HUES64 (cell line): ENCODE results near the gene PURB.
"Not testable (repeated sequence)": the region's sequence is repeated elsewhere in the genome, so short reads cannot be mapped to it uniquely, and the experiment has no call there.

Experiments
- H3K27ac ChIP-seq: 2 replicates; pipeline ENCODE4 v1.7.0; 2013; ENCODE audit warnings: low read depth, low read length, inconsistent platforms
- H3K27me3 ChIP-seq: 2 replicates; pipeline ENCODE4 v1.6.1; 2013; ENCODE audit warnings: mild to moderate bottlenecking, low read length; ENCODE audit not compliant: insufficient read depth
- H3K36me3 ChIP-seq: 2 replicates; pipeline ENCODE4 v1.6.1; 2013; ENCODE audit warnings: mild to moderate bottlenecking, low read length; ENCODE audit not compliant: insufficient read depth
- H3K4me1 ChIP-seq: 2 replicates; pipeline ENCODE4 v1.6.1; 2013; ENCODE audit warnings: mild to moderate bottlenecking, low read length, moderate library complexity; ENCODE audit not compliant: insufficient read depth
- H3K4me3 ChIP-seq: 2 replicates; pipeline ENCODE4 v1.5.1; 2013; ENCODE audit warnings: mild to moderate bottlenecking, low read length, moderate library complexity
- H3K9ac ChIP-seq: 2 replicates; pipeline ENCODE4 v1.6.1; 2013; ENCODE audit warnings: mild to moderate bottlenecking, low read depth, low read length
- H3K9me3 ChIP-seq: 2 replicates; pipeline ENCODE4 v1.6.1; 2013; ENCODE audit warnings: low read depth, low read length; ENCODE audit not compliant: insufficient read depth
- WGBS: fragments of 150-250, 120-280 bp; methylation state at CpG from one replicate; pipeline ENCODE4 v1.1.7; 2013; ENCODE audit warnings: missing lambda C conversion rate; 5-methylcytosine and 5-hydroxymethylcytosine counted together

Gene PURB

DNA sequence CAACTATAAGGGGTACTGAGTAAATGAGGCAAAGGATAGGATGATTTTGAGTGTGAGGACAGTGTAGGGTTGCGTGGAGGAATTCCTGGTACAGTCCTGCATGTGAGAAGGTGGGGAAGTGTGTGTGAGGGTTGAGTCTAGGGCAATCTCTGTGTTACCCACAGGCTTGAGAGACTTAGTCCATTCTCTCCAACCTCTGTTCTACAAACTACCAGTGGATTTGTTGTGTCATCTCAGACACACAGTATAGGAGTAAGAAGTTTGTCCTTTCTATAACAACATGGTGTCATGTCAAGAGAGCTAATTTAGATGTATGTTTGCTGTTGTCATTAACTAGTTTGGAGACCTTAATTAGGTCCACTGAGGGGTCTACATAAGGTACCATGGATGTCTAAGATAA is 12.5 kb downstream of the PURB start:
- Histone ChIP-seq H3K36me3 (no peaks in the 10 kb centered on the region), H3K9me3 (peaks cover 13% of the 10 kb centered on the region; the same call in 1 of the 2 replicates), H3K27me3 (no peaks in the 10 kb centered on the region), H3K4me3 (no peak overlapping the region), H3K9ac (no peak overlapping the region), H3K4me1 (no peaks in the 10 kb centered on the region), H3K27ac (no peak overlapping the region)
- 89% methylated on average over 1 of the region's 1 CpG for WGBS

DNA sequence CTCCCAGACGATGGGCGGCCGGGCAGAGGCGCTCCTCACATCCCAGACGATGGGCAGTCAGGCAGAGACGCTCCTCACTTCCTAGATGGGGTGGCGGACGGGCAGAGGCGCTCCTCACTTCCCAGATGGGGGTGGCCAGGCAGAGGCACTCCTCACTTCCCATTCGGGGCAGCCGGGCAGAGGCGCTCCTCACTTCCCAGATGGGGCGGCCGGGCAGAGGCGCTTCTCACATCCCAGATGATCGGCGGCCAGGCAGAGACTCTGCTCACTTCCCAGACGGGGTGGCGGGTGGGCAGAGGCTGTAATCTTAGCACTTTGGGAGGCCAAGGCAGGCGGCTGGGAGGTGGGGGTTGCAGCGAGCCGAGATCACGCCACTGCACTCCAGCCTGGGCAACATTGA is 13.4 kb downstream of the PURB start:
- H3K4me3 ChIP-seq, H3K27ac ChIP-seq, H3K4me1 ChIP-seq, H3K9ac ChIP-seq, H3K36me3 ChIP-seq, H3K27me3 ChIP-seq: not testable (repeated sequence)
- H3K9me3 ChIP-seq, result peaks cover 13% of the 10 kb centered on the region; the same call in 1 of the 2 replicates
- WGBS, result 96% methylated on average over 23 of the region's 23 CpGs

DNA sequence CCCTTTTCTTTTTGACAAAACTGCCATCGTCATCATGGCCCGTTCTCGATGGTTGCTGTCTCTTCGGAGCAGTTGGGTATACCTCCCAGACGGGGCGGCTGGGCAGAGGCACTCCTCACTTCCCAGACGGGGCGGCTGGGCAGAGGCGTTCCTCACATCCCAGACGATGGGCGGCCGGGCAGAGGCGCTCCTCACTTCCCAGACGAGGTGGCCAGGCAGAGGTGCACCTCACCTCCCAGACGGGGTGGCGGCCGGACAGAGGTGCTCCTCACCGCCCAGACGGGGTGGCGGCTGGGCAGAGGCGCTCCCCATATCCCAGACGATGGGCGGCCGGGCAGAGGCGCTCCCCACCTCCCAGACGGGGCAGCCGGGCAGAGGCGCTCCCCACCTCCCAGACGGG is 14.6 kb downstream of the PURB start:
- H3K36me3 ChIP-seq, H3K4me3 ChIP-seq, H3K27ac ChIP-seq, H3K4me1 ChIP-seq, H3K9ac ChIP-seq, H3K27me3 ChIP-seq: not testable (repeated sequence)
- 92% methylated on average over 27 of the region's 29 CpGs for WGBS
- peaks cover 13% of the 10 kb centered on the region; the same call in 1 of the 2 replicates for H3K9me3 ChIP-seq

DNA sequence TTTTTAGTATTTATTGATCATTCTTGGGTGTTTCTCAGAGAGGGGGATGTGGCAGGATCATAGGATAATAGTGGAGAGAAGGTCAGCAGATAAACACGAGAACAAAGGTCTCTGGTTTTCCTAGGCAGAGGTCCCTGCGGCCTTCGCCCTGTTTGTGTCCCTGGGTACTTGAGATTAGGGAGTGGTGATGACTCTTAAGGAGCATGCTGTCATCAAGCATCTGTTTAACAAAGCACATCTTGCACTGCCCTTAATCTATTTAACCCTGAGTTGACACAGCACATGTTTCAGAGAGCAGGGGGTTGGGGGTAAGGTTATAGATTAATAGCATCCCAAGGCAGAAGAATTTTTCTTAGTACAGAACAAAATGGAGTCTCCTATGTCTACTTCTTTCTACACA is 15.0 kb downstream of the PURB start:
- H3K27ac ChIP-seq, H3K4me3 ChIP-seq, H3K36me3 ChIP-seq, H3K9ac ChIP-seq, H3K27me3 ChIP-seq, H3K4me1 ChIP-seq: not testable (repeated sequence)
- peaks cover 13% of the 10 kb centered on the region; the same call in 1 of the 2 replicates for H3K9me3 ChIP-seq
- 96% methylated on average over 3 of the region's 3 CpGs for WGBS

DNA sequence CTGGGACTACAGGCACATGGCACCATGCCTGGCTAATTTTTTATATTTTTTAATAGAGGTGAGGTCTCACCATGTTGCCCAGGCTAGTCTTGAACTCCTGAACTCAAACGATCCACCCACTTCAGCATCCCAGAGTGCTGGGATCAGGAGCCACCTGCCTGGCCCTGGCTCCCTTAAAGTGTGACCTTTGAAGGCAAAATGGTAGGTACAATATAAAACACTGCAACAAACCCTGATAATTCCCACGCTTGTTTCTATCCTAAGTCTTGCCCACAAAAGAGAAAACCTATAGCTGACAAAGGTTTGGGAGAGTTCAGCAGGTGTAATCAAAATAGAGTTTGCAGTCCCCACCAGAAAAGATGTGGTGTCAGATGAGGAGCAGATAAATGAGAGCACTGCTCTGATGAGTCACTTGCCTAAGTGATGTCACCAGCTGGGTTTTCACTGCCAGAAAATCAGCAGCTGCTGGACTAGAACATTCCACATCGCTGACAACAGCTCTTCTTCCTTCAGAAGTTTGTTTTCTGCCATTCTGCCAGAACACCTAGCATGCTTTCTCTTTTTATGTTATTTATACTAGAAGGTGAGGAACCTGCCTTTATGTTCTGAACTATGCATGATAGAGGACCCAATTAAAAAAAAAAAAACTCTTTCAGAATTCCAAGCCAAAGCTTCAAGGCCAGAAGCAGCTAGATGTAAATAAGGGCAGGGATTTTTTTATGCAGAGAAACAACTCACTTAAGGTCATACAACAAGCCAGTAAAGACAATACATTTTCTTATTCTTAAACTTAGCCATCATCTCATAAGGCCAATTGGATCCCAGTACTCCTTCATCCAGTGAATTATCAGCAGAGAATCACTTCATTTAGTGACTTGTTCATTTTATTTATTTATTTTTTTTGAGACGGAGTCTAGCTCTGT is 18.0 kb downstream of the PURB start:
- H3K27ac ChIP-seq, result no peak overlapping the region
- no peaks in the 10 kb centered on the region for H3K36me3 ChIP-seq
- no peak overlapping the region for H3K4me3 ChIP-seq
- no peak overlapping the region for H3K9ac ChIP-seq
- H3K4me1 ChIP-seq, result no peaks in the 10 kb centered on the region
- H3K9me3 ChIP-seq, result peaks cover 7% of the 10 kb centered on the region; the same call in 1 of the 2 replicates
- 75% methylated on average over 4 of the region's 4 CpGs for WGBS
- H3K27me3 ChIP-seq, result no peaks in the 10 kb centered on the region

DNA sequence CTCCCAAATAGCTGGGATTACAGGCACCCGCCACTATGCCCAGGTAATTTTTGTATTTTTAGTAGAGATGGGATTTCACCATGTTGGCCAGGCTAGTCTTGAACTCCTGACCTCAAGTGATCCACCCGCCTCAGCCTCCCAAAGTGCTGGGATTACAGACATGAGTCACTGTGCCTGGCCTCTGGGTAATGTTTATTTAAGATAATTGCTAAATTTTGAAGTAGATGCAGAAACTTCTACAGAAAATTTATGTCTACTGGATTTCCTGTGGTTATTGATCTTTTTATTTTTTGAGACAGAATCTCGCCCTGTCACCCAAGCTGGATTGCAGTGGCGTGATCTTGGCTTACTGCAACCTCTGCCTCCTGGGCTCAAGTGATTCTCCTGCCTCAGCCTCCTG is 23.4 kb downstream of the PURB start:
- H3K36me3 ChIP-seq, H3K4me3 ChIP-seq, H3K27me3 ChIP-seq, H3K4me1 ChIP-seq, H3K9me3 ChIP-seq, H3K9ac ChIP-seq, H3K27ac ChIP-seq: not testable (repeated sequence)
- 87% methylated on average over 4 of the region's 4 CpGs for WGBS

DNA sequence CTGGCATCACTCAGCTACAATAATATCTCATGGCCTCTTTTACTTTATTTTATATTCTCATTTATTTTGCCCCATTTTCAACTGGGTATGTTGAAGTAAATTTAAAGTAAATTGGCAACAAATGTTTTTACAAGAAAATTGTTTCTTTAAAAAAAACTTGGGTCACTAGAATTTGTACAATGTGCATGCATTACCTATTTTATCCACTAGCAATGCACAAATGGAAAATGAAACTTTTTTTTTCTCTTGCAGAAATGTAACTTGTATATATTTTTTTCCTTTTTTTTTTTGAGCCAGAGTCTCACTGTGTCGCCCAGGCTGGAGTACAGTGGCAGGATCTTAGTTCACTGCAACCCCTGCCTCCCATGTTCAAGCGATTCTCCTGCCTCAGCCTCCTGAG is 27.2 kb downstream of the PURB start:
- Histone ChIP-seq H3K36me3 (no peaks in the 10 kb centered on the region), H3K9ac (no peak overlapping the region), H3K9me3 (no peaks in the 10 kb centered on the region), H3K27me3 (no peaks in the 10 kb centered on the region), H3K4me1 (no peaks in the 10 kb centered on the region), H3K27ac (no peak overlapping the region), H3K4me3 (no peak overlapping the region)
- WGBS, result 90% methylated on average over 2 of the region's 2 CpGs

DNA sequence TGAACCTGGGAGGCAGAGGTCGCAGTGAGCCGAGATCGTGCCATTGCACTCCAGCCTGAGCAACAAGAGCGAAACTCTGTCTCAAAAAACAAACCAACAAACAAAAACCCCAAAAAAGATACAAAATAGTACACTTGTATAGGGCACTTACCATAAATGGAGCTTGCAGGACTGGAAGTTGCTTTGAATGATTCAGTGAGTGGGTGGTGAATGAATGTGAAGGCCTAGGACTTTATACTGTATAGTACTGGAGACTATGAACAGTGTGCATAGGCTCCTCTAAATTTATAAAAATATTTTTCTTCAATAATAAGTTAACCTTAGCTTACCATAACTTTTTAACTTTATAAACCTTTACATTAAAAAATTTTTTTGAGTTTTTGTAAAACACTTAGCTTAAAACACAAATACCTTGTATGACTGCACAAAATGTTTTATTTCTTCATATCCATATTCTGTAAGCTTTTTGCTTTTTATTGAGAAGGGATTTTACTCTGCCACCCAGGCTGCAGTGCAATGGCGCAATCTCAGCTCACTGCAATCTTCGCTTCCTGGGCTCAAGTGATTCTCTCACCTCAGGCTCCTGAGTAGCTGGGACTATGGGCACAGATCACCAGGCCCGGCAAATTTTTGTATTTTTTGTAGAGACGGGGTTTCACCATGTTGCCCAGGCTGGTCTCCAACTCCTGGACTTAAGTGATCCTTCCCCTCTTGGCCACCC is 30.5 kb downstream of the PURB start:
- H3K4me1 ChIP-seq, result no peaks in the 10 kb centered on the region
- no peaks in the 10 kb centered on the region for H3K9me3 ChIP-seq
- no peak overlapping the region for H3K9ac ChIP-seq
- H3K27ac ChIP-seq, result no peak overlapping the region
- H3K36me3 ChIP-seq, result no peaks in the 10 kb centered on the region
- no peak overlapping the region for H3K4me3 ChIP-seq
- WGBS, result 92% methylated on average over 8 of the region's 8 CpGs
- H3K27me3 ChIP-seq, result no peaks in the 10 kb centered on the region

DNA sequence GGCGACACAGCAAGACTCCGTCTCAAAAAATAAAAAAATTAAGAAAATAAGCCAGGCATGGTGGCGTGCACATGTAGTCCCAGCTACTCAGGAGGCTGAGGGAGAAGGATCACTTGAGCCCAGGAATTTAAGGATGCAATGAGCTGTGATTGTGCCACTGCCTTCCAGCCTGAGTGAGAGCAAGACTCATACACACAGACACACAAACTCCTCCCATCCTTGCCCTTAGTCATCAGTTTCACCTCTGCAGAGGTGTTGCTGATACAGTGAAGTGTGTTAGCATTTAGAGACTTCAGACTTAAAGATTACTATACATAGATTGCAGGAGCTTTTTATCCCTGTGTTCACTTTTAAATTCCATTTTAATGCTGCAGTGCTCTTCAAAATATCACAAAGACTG is 31.9 kb downstream of the PURB start:
- Histone ChIP-seq H3K4me3 (no peak overlapping the region), H3K9ac (no peak overlapping the region), H3K27ac (no peak overlapping the region), H3K4me1 (no peaks in the 10 kb centered on the region), H3K27me3 (no peaks in the 10 kb centered on the region), H3K36me3 (no peaks in the 10 kb centered on the region), H3K9me3 (no peaks in the 10 kb centered on the region)
- 91% methylated on average over 3 of the region's 3 CpGs for WGBS

DNA sequence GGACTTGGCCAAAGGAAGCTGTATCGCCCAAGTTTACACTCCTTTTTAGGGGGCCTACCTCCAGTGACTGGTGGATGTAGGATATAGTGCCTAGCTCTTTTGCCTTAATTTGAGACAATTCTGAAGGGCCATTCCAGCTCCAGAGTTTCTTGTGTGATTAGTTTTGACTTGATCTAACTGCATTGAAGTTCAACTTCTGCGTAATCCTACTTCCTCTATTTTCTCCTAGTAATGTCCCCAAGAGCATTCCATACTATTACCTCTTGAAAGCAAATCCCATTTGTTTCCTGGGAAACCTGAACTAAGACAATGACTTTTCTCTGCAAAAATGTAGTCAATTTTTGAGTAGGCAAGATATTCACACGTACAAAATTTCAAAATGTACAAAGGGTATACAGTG is 32.7 kb downstream of the PURB start:
- Histone ChIP-seq H3K27ac (no peak overlapping the region), H3K27me3 (no peaks in the 10 kb centered on the region), H3K4me1 (no peaks in the 10 kb centered on the region), H3K36me3 (no peaks in the 10 kb centered on the region), H3K9ac (no peak overlapping the region), H3K9me3 (no peaks in the 10 kb centered on the region), H3K4me3 (no peak overlapping the region)
- WGBS, result 95% methylated on average over 3 of the region's 3 CpGs

DNA sequence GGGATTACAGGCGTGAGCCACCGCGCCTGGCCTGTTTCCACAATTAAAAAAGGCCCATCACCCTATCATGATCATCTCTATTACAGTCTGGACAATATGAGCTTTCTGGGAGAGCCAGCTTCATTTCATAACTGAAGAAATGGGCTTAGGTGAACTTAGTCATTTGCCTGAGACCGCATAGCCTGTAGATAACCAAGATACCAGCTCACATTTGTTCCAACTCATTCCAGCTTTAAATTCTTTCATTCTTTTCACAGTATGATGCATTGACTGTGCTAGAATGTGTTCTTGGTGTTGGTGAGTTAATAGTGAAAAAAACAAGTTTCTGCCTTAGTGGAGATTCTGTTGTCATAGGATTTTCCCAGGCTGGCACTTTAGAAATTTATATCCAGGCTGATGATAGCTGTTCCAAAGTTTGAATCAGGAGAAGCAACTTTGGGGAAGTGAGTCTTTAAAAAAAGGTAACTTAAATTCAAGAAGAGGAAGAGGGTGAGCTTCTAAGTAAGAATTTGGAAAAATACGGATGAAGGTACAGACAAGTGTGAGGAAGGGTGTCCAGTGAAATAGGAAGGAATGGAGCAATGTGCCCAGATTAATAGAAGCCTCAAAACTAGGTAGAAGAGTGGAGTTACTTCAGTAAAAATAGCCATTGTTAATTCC is 35.3 kb downstream of the PURB start:
- no peaks in the 10 kb centered on the region for H3K36me3 ChIP-seq
- WGBS, result 76% methylated on average over 5 of the region's 5 CpGs
- H3K4me1 ChIP-seq, result peaks cover 8% of the 10 kb centered on the region; the same call in 1 of the 2 replicates
- no peak overlapping the region for H3K9ac ChIP-seq
- H3K9me3 ChIP-seq, result no peaks in the 10 kb centered on the region
- no peak overlapping the region for H3K4me3 ChIP-seq
- H3K27ac ChIP-seq, result no peak overlapping the region
- H3K27me3 ChIP-seq, result no peaks in the 10 kb centered on the region
